ENCODE results near the gene DNMT3A.
A peak's percentile ranks its signal among the peaks of the same experiment; 100 is the strongest.

Gene DNMT3A

DNA sequence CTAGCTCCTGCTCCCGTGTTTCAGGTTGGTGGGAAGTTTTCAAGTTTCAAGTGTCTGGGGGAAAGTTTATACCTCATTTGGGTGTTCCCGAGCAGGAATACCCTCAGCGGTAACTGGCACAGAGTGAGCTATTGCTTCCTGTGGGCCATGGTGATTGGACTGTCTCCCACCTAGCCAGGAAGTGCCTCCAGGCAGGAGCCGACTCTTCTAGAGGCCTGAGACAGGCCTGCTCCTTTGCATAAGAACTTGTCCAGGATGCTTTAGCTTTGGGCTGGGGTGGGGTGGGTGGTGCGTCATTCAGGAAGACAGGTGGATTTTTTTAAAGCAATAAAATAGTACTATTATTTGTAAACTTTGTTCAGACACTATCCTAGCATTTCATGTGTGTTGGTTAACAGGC is 23.5 kb upstream of the DNMT3A start:
- H3K4me3 Mint-ChIP-seq, result no peak overlapping the region
- no peak for DNase-seq
- H3K27ac Mint-ChIP-seq, result peak overlapping the region; percentile 20
- no peaks in the 10 kb centered on the region for H3K36me3 Mint-ChIP-seq (ENCODE audit: low read depth)
- no peaks in the 10 kb centered on the region for H3K27me3 Mint-ChIP-seq
- peaks cover 21% of the 10 kb centered on the region for H3K4me1 Mint-ChIP-seq (ENCODE audit: low read depth)
- no peaks in the 10 kb centered on the region for H3K9me3 Mint-ChIP-seq

DNA sequence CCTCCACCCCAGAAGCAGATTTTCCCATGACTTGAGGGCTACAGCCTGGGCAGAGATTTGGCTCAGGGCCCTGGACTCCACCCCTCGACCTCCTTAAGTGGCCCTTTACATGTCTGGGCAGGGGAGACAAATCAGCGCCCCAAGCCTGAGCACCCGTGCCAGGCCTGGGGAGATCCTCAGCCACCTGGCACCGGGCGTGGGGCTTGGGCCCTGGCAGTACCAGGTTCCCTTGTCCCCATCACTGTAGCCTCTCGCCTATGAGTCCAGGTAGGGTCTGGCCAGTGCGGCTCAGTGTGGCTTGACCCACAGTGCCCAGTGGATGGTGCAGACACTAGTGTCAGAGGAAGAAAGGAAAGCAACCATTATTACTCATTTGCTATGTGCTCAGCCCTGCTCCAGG is 22.0 kb upstream of the DNMT3A start:
- H3K27me3 Mint-ChIP-seq, result no peaks in the 10 kb centered on the region
- H3K4me3 Mint-ChIP-seq, result peak overlapping the region; percentile 6
- H3K4me1 Mint-ChIP-seq (ENCODE audit: low read depth), result peaks cover 21% of the 10 kb centered on the region
- no peak for DNase-seq
- peak overlapping the region; percentile 13 for H3K27ac Mint-ChIP-seq
- H3K9me3 Mint-ChIP-seq, result no peaks in the 10 kb centered on the region
- no peaks in the 10 kb centered on the region for H3K36me3 Mint-ChIP-seq (ENCODE audit: low read depth)

DNA sequence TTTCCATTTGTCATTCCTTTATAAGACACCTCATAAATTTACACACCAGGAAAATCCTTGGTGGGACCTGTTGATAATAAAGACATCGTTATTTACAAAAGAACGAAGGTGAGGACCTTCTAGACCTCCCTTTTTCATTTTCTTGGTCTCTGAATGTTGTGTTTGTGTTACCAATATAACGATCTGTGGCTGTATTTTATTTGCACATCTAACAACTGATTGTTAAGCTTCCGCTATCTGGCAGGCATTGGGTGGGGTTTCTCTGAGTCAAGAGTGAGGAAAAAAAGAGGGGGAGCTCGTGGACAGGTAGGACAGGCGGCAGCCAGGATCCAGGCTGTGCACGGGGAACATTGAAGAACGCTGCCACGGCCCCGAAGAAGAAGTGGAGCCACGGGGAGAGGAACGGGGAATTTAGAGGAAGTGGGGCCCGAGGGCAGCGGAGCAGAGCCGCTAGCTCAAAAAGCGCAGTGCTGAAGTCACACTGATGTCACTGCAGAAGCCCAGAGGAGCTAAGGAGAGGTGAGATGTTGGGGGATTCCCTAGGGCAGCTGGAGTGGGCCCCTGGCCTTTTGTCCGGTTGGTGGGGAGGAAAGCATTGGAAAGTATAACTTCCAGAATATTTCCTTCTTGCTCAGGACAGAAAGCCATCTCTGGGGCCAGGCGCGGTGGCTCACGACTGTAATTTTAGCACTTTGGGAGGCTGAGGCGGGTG is 20.9 kb upstream of the DNMT3A start:
- Mint-ChIP-seq H3K36me3 (ENCODE audit: low read depth) (no peaks in the 10 kb centered on the region), H3K4me1 (ENCODE audit: low read depth) (peaks cover 21% of the 10 kb centered on the region), H3K4me3 (peak overlapping the region; percentile 83), H3K9me3 (no peaks in the 10 kb centered on the region), H3K27me3 (no peaks in the 10 kb centered on the region), H3K27ac (peak overlapping the region; percentile 98)
- peak; percentile 78 for DNase-seq

DNA sequence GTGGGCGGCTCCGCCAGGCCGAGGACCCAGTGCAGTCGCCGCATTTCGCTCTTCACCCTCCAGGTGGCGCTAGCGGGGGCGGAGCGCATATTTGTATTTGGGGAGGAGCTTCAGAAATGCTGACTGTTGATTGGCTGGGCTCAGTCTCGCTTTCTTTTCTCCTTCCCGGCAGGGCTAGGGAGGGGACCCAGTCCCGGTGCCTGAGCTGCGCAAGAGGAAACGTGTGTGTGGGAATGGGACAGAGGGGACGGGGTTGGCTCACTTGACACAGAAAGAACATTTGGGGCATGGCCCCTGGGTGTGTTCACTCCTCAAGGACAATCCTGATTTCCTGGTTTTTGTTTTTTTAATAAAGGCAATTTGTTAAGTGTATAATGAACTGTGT is 20.3 kb upstream of the DNMT3A start:
- peak; percentile 99 for DNase-seq
- Mint-ChIP-seq H3K27ac (peak overlapping the region; percentile 98), H3K4me1 (ENCODE audit: low read depth) (peaks cover 21% of the 10 kb centered on the region), H3K4me3 (peak overlapping the region; percentile 83), H3K9me3 (no peaks in the 10 kb centered on the region), H3K27me3 (no peaks in the 10 kb centered on the region), H3K36me3 (ENCODE audit: low read depth) (no peaks in the 10 kb centered on the region)

DNA sequence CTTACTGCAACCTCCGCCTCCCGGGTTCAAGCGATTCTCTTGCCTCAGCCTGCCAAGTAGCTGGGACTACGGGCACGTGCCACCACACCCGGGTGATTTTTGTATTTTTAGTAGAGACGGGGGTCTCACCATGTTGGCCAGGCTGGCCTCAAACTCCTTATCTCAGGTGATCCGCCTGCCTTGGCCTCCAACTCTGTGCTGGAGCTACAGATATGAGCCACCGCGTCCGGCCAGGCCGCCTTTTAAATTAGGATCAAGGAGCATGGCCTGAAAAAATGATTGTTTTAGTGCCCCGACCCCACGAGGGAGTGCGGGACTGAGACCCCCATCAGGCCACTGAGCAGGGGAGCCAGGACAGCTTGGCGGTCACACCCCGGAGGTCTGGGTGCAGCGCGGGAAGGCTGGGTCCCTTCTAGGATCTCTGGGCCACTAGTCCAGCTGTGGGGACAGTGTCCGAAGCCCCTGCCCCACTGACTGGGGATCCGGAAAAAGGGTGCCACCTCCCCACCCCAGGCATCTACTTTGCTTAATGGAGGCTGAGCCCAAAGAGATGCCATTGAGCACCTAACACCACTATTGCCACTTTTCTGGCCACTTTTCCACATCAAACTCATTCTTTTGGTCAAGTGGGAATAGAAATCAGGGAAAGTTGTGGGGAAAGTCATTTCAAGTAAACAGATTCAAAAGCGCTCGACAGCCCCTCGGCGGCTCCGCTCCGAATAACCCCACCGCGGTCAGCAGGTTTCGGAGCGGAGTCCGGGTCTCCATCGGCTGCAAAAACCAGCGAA is 19.7 kb upstream of the DNMT3A start:
- Mint-ChIP-seq H3K9me3 (no peaks in the 10 kb centered on the region), H3K4me1 (ENCODE audit: low read depth) (peaks cover 21% of the 10 kb centered on the region), H3K36me3 (ENCODE audit: low read depth) (no peaks in the 10 kb centered on the region), H3K4me3 (peak overlapping the region; percentile 83), H3K27ac (peak overlapping the region; percentile 98), H3K27me3 (no peaks in the 10 kb centered on the region)
- DNase-seq, result no peak

DNA sequence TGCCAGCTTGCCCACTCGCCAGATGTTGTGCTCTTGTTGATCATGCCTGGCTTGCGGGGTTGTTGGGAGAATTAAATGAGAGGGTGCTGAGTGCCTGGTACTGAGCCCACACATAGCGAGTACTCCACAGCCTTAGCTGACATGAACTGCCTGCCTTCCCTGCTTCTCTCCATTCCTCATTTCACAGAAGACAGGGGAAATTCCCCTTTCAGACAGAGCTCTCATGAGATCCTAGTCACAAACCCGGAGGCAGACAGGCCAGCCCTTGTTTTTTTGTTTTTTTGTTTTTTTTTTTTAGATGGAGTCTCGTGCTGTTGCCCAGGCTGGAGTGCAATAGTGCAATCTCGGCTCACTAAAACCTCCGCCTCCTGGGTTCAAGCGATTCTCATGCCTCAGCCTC is 17.1 kb upstream of the DNMT3A start:
- H3K27ac Mint-ChIP-seq, result no peak overlapping the region
- H3K4me3 Mint-ChIP-seq, result no peak overlapping the region
- no peak for DNase-seq
- H3K9me3 Mint-ChIP-seq, result no peaks in the 10 kb centered on the region
- H3K27me3 Mint-ChIP-seq, result no peaks in the 10 kb centered on the region
- peaks cover 25% of the 10 kb centered on the region for H3K4me1 Mint-ChIP-seq (ENCODE audit: low read depth)
- H3K36me3 Mint-ChIP-seq (ENCODE audit: low read depth), result no peaks in the 10 kb centered on the region

DNA sequence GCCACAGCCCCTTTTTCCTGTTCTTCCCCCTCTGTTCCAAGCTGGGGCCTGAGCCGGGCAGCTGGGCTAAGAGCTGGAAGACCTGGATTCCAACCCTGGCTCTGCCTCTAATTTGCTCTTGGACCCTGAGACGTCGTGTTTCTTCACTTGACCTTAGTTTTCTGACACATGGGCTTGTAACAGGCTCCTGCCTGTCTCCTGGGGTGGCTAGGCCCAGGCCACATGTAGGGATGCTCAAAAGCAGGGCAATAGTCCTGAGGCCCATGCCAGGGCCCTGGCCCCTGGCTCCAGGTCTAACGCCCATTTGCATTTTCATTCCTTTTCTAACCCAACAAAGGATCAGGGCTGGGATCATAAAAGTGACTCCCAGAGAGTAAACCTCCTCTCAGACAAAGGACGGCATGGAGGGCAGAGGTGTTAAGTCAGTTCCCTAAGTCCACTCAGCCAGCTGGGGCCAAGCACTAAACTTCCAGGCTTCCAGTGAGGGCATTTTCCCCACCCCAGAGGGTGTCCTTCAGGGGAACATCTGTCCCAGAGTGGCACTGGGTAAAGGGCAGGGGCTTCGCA is 16.6 kb upstream of the DNMT3A start:
- Mint-ChIP-seq H3K9me3 (no peaks in the 10 kb centered on the region), H3K36me3 (ENCODE audit: low read depth) (no peaks in the 10 kb centered on the region), H3K4me3 (no peak overlapping the region), H3K4me1 (ENCODE audit: low read depth) (peaks cover 20% of the 10 kb centered on the region), H3K27ac (peak overlapping the region; percentile 64), H3K27me3 (no peaks in the 10 kb centered on the region)
- DNase-seq, result no peak

DNA sequence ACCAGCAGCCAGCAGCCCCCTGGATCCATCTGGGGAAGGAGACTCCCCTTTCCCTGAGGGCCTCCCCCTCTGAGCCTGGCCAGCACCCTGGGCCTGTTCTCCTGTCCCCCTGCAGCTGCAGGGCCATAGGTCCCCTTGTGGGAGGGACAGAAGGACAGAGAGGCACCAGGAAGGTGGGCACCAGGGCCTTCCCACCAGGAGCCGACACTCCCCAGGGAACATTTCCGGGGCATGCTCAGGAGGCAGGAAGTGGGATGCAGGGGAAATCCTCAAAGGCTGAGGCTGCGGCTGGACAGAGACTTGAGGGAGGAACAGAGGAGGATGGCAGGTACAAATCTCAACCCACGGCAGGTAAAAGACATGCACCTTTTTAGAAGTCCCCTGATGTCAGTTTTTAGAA is 14.4 kb upstream of the DNMT3A start:
- no peaks in the 10 kb centered on the region for H3K27me3 Mint-ChIP-seq
- no peak for DNase-seq
- H3K27ac Mint-ChIP-seq, result no peak overlapping the region
- peaks cover 18% of the 10 kb centered on the region for H3K4me1 Mint-ChIP-seq (ENCODE audit: low read depth)
- H3K9me3 Mint-ChIP-seq, result no peaks in the 10 kb centered on the region
- H3K4me3 Mint-ChIP-seq, result no peak overlapping the region
- no peaks in the 10 kb centered on the region for H3K36me3 Mint-ChIP-seq (ENCODE audit: low read depth)

DNA sequence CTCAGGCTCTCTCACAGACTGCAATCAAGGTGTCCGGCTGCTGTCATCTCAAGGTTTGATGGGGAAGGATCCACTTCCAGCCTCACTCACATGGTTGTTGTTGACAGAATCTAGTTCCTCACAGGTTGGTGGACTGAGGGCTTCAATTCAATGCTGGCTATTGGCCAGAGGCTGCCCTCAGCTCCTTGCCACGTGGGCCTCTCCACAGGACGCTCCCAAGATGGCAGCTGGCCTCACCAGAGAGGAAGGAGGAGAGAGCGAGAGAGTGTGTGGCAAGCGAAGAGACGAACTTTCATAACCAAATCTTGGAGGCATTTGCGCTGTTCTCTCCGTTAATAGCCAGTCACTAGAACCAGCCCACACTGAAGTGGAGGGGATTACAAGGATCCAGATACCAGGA is 13.5 kb upstream of the DNMT3A start:
- Mint-ChIP-seq H3K9me3 (no peaks in the 10 kb centered on the region), H3K4me1 (ENCODE audit: low read depth) (peaks cover 22% of the 10 kb centered on the region), H3K27me3 (no peaks in the 10 kb centered on the region), H3K36me3 (ENCODE audit: low read depth) (no peaks in the 10 kb centered on the region), H3K4me3 (no peak overlapping the region), H3K27ac (no peak overlapping the region)
- DNase-seq, result no peak

DNA sequence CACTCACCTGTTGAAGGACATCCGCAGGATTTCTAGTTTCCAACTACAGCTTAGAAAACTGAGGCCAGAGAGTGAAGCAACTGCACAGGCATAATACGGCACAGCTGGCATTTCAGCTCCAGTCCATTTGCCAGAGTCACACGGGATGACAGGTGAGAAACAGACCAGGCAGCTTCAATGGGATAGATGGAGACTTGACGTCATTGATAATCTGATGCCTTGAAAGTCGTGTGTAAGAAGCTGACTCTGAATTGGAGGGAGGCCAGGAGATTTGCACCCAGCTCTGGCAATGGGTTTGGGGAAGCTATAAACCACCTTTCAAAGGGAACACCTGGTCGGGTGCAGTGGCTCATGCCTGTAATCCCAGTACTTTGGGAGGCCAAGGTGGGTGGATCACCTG is 12.4 kb upstream of the DNMT3A start:
- Mint-ChIP-seq H3K27me3 (no peaks in the 10 kb centered on the region), H3K36me3 (ENCODE audit: low read depth) (no peaks in the 10 kb centered on the region), H3K9me3 (no peaks in the 10 kb centered on the region), H3K4me3 (no peak overlapping the region), H3K27ac (no peak overlapping the region), H3K4me1 (ENCODE audit: low read depth) (peaks cover 31% of the 10 kb centered on the region)
- DNase-seq, result no peak

DNA sequence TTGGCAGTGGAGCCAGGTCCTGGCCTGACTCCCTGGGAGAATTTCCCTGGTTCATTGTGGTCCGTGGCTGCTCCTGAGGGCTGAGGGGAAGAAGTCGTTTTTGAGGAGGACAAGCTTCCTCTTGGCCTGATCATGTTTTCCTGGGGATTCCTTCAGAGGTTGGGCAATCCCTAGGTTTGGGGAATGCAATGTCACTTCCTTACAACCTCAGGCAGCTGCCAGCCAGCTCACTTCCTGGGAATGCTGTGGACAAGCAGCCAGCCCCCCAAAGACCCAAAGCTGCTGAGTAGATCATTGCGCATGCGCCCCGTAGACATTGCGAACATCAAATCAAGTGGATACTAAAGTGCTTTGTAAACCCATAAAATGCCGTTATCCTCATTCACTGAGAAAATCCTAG is 7.7 kb upstream of the DNMT3A start:
- H3K9me3 Mint-ChIP-seq, result no peaks in the 10 kb centered on the region
- DNase-seq, result no peak

DNA sequence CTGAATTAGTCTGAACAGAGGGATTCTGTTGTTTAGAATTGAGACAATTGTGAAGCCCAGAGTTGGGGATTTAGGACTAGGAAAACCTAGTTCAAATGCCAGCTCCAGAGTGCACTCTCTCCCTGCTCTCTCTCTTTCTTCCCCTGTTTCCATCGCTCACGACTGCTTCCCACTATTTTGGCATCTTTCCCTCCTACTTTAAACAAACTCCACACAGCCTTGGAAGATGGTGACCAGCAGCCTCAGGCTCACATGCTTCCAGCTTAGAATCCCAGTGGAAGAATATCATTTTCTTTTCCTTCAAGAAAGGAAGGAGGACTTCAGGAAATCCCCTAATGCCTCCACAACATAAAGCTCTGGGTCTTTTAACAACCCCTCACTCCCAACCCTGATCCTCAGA is 6.1 kb upstream of the DNMT3A start:
- H3K27ac Mint-ChIP-seq, result peak overlapping the region; percentile 83

More for the DNA sequence above, 7.7 kb upstream of the DNMT3A start:
- H3K27me3 Mint-ChIP-seq, result no peaks in the 10 kb centered on the region
- no peak overlapping the region for H3K27ac Mint-ChIP-seq
- H3K4me3 Mint-ChIP-seq, result no peak overlapping the region
- H3K36me3 Mint-ChIP-seq (ENCODE audit: low read depth), result no peaks in the 10 kb centered on the region
- H3K4me1 Mint-ChIP-seq (ENCODE audit: low read depth), result peaks cover 56% of the 10 kb centered on the region

DNA sequence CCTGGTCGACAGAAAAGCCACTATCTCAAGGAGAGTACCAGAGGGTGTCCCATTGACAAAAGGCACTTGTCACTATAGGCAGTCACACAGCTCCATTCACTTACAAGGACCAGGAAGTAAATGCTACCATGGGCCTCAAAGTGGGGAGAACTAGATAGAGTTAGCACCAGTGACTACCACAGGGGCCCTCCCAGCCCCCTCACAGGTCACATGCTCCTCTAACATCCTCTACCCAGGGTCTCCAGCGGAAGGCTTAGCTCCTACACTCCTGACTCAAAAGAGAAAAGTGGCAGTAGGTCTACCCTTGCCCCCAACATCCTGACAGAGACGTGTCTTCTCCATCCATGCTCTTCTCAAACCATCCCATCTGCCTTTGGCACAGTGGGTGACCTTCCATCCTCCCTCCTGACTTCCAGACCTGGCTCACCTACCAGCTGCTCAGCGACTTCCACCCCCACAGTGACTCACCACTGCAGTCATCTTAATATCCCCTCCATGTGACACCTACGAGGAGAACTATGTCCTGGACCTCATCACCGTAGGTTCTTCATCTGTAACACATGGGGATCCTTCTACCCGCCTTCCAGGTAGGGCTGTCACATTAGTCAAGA is 5.6 kb upstream of the DNMT3A start:
- Mint-ChIP-seq H3K36me3 (ENCODE audit: low read depth) (no peaks in the 10 kb centered on the region), H3K27me3 (no peaks in the 10 kb centered on the region), H3K27ac (peak overlapping the region; percentile 83), H3K4me1 (ENCODE audit: low read depth) (peaks cover 52% of the 10 kb centered on the region), H3K9me3 (no peaks in the 10 kb centered on the region), H3K4me3 (peak overlapping the region; percentile 30)
- DNase-seq, result peak; percentile 62

More for the DNA sequence above, 6.1 kb upstream of the DNMT3A start:
- no peaks in the 10 kb centered on the region for H3K9me3 Mint-ChIP-seq
- no peak overlapping the region for H3K4me3 Mint-ChIP-seq
- no peak for DNase-seq
- H3K36me3 Mint-ChIP-seq (ENCODE audit: low read depth), result no peaks in the 10 kb centered on the region
- H3K27me3 Mint-ChIP-seq, result no peaks in the 10 kb centered on the region
- peaks cover 54% of the 10 kb centered on the region for H3K4me1 Mint-ChIP-seq (ENCODE audit: low read depth)

DNA sequence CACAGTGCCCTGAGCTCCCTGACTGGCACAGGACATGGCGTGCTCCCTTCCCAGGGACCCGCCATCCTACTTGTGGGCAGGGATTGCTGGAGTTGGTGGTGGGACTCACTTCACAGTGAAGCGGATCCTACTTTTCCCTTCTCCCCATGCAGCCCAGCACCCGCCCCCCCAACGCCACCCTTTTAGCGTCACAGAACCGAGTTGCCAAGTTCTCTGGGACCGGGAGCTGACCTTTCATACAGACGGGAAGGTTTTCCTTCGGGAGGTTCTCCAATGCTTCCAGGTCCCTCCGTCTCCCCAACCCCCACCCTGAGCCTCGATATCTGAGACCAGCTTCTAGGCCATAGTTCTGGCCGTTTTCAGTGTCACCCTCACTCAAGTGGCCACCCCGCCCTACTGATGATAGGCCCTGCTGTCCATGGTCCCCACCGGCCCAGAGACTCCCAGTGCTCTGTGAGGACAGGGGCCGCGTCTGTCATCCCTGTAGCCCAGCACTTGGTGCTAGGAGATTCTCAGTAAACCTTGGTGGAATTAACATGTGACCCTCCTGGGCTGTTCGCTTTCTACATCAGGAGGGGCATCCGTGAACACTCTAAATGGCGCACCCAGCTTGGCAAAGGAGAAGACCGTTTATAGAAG is 1.6 kb upstream of the DNMT3A start:
- Mint-ChIP-seq H3K4me1 (ENCODE audit: low read depth) (peaks cover 48% of the 10 kb centered on the region), H3K36me3 (ENCODE audit: low read depth) (peaks cover 7% of the 10 kb centered on the region), H3K27me3 (no peaks in the 10 kb centered on the region), H3K27ac (no peak overlapping the region), H3K9me3 (no peaks in the 10 kb centered on the region), H3K4me3 (peak overlapping the region; percentile 77)
- DNase-seq, result no peak
